ENCODE results near the gene ABCC4. TPM values are rescaled to one million over a fixed set of nuclear protein-coding genes. Genes with fewer than 3 reads are reported as not detected.
A peak's percentile ranks its signal among the peaks of the same experiment; 100 is the strongest.

ABCC4 gene
- polyA plus RNA-seq, 1 donor, result 15.1 TPM

DNA sequence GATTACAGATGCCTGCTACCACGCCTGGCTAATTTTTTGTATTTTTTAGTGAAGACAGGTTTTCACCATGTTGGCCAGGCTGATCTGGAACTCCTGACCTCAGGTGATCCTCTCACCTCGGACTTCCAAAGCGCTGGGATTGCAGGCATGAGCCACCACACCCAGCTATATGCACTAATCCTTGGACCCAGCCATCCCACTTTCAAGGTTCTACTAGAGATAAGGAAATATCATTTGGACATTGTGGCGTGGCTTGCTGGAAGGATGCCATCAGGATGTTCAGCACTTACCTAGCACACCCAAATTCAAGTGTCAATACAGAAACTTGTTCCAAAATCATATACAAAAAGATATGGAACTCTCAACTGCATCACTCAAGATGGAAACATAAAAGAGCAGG, 136.4 kb downstream of the ABCC4 start:
- peaks cover 26% of the 10 kb centered on the region for H3K36me3 ChIP-seq (ENCODE audit: control insufficient read depth, insufficient read depth, low read length)
- no peak overlapping the region for H3K4me3 ChIP-seq (ENCODE audit: low read length)
- no peaks in the 10 kb centered on the region for H3K27me3 ChIP-seq (ENCODE audit: control insufficient read depth, insufficient read depth, low read length)
- no peaks in the 10 kb centered on the region for H3K4me1 ChIP-seq (ENCODE audit: control insufficient read depth, insufficient read depth, low read length)
- H3K27ac ChIP-seq (ENCODE audit: low read length), result no peak overlapping the region
- no peak for DNase-seq
- WGBS (ENCODE audit: insufficient coverage, low lambda C conversion rate), result no CpG with 5 or more reads among the region's 4 CpGs
- no peaks in the 10 kb centered on the region for H3K9me3 ChIP-seq (ENCODE audit: control insufficient read depth, low read depth, low read length)

DNA sequence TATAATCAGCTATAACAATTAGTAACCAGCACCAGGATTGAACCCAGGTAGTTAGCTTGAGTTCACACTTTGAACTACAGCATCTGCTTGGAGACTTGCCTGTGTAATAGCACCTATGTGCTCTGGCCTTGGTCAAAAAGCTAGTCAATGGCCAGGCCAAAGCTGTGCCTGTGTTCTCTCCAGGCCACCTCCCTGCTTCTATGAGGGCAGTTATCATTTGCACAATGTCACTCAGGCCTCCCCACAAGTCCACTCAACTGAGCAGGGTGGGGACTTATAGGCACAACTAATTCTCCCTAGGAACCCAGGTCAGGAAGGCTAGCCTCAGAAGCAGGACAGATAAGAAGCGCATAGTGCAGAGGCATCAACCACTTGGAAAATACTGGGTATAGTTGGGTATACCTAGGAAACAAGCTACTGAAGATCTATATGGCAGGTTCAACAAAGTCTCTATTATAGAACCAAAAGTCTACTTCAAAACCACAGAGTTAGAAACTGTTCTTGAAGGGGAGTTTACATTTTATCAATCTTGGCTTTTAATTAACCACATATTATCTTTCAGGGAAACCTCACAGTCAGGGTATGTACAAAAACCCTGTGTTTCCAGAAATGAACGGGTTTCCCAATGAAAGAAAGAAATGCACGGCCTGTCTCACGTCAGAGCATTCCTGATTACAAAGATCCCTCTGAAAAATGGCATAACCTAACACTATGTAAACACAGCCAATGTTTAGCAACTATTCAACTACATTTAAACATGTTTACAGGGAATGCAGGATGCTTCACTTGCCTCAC, 140.9 kb downstream of the ABCC4 start:
- H3K4me3 ChIP-seq (ENCODE audit: low read length), result no peak overlapping the region
- WGBS (ENCODE audit: insufficient coverage, low lambda C conversion rate), result no CpG with 5 or more reads among the region's 4 CpGs
- no peak for DNase-seq
- H3K4me1 ChIP-seq (ENCODE audit: control insufficient read depth, insufficient read depth, low read length), result no peaks in the 10 kb centered on the region
- no peak overlapping the region for H3K27ac ChIP-seq (ENCODE audit: low read length)
- H3K36me3 ChIP-seq (ENCODE audit: control insufficient read depth, insufficient read depth, low read length), result peaks cover 14% of the 10 kb centered on the region
- H3K9me3 ChIP-seq (ENCODE audit: control insufficient read depth, low read depth, low read length), result no peaks in the 10 kb centered on the region
- H3K27me3 ChIP-seq (ENCODE audit: control insufficient read depth, insufficient read depth, low read length), result no peaks in the 10 kb centered on the region

DNA sequence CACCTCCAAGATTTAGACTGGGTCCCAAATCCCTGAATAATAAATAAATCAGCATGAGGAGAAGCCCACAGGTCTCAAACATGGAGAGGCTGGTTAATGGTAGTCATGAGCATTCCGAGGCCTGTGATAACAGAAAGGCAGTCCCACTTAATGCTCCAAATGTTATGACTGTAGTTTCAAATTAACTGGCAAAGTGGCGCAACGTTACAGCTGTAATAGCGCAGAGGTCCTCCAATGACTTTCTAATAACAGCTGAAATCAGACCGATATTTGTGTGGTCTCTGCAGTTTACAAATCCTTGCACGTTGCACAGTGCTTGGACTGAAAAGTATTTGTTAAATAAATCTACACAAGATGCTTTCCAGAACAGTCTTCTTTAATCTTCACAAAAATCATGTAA, 141.8 kb downstream of the ABCC4 start:
- Histone ChIP-seq H3K9me3 (ENCODE audit: control insufficient read depth, low read depth, low read length) (no peaks in the 10 kb centered on the region), H3K27me3 (ENCODE audit: control insufficient read depth, insufficient read depth, low read length) (no peaks in the 10 kb centered on the region), H3K36me3 (ENCODE audit: control insufficient read depth, insufficient read depth, low read length) (peaks cover 9% of the 10 kb centered on the region), H3K4me3 (ENCODE audit: low read length) (no peak overlapping the region), H3K27ac (ENCODE audit: low read length) (no peak overlapping the region), H3K4me1 (ENCODE audit: control insufficient read depth, insufficient read depth, low read length) (no peaks in the 10 kb centered on the region)
- no CpG with 5 or more reads among the region's 6 CpGs for WGBS (ENCODE audit: insufficient coverage, low lambda C conversion rate)
- no peak for DNase-seq

DNA sequence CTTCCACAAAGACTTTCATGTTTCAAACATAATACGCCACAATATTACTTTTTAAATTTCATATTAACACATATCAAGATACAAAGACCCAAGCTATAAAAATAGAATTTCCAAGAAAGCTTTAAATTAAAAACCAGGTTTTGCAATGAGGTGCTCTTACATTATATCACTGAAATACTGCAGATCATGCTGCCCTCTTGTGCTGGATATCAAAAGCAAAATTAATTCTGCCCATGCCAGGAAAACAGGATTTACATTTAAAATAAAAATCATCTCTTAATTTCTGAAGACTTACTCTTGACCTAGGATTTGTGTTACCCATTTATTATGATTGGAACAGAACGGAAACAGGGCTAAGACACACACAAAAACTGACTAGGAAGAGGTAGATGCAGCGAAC, 145.0 kb downstream of the ABCC4 start:
- Histone ChIP-seq H3K4me3 (ENCODE audit: low read length) (no peak overlapping the region), H3K27ac (ENCODE audit: low read length) (no peak overlapping the region), H3K9me3 (ENCODE audit: control insufficient read depth, low read depth, low read length) (no peaks in the 10 kb centered on the region), H3K36me3 (ENCODE audit: control insufficient read depth, insufficient read depth, low read length) (peaks cover 2% of the 10 kb centered on the region), H3K4me1 (ENCODE audit: control insufficient read depth, insufficient read depth, low read length) (no peaks in the 10 kb centered on the region), H3K27me3 (ENCODE audit: control insufficient read depth, insufficient read depth, low read length) (no peaks in the 10 kb centered on the region)
- 67% methylated on average over 1 of the region's 3 CpGs for WGBS (ENCODE audit: insufficient coverage, low lambda C conversion rate)
- DNase-seq, result no peak

DNA sequence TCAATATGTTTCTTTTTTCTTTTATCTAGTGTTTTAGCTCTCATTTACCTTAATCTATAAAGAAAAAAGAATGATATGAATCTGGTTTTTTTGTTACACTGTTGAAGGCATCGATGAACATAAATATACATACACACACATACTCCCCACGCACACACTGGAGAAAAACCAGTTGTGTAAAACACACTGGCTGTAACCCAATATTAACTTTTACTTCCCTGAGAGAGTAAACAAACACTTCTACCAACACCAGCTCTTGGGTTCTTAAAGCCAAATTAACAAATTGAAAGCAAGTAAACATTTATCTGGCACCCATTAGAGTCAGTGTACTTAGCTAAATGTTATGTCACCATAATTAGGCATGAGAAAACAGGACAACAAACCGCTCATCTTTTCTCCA, 145.7 kb downstream of the ABCC4 start:
- no CpG with 5 or more reads among the region's 3 CpGs for WGBS (ENCODE audit: insufficient coverage, low lambda C conversion rate)
- Histone ChIP-seq H3K9me3 (ENCODE audit: control insufficient read depth, low read depth, low read length) (no peaks in the 10 kb centered on the region), H3K27ac (ENCODE audit: low read length) (no peak overlapping the region)

DNA sequence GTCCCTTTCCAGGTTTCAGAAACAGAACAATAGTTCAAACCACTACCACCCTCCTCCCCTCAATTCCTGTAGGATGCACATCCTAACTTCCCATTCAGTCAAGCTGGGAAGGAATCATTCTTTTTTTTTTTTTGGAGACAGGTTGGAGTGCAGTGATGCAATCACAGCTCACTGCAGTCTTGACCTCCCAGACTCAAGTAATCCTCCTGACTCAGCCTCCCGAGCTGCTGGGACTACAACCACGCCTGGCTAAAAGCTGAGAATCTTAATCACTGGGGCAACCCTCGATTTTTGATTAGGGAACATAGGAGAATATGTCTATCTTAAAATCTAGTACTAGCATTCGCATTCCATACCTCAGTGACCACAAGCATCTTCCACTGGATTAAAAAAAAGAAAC, 146.2 kb downstream of the ABCC4 start:
- Histone ChIP-seq H3K27me3 (ENCODE audit: control insufficient read depth, insufficient read depth, low read length) (no peaks in the 10 kb centered on the region), H3K9me3 (ENCODE audit: control insufficient read depth, low read depth, low read length) (no peaks in the 10 kb centered on the region), H3K27ac (ENCODE audit: low read length) (no peak overlapping the region), H3K4me3 (ENCODE audit: low read length) (no peak overlapping the region), H3K36me3 (ENCODE audit: control insufficient read depth, insufficient read depth, low read length) (peaks cover under 1% of the 10 kb centered on the region), H3K4me1 (ENCODE audit: control insufficient read depth, insufficient read depth, low read length) (no peaks in the 10 kb centered on the region)
- WGBS (ENCODE audit: insufficient coverage, low lambda C conversion rate), result 100% methylated on average over 1 of the region's 4 CpGs
- DNase-seq, result no peak

More for the DNA sequence above, 145.7 kb downstream of the ABCC4 start:
- H3K4me1 ChIP-seq (ENCODE audit: control insufficient read depth, insufficient read depth, low read length), result no peaks in the 10 kb centered on the region
- H3K4me3 ChIP-seq (ENCODE audit: low read length), result no peak overlapping the region
- peaks cover 2% of the 10 kb centered on the region for H3K36me3 ChIP-seq (ENCODE audit: control insufficient read depth, insufficient read depth, low read length)
- DNase-seq, result no peak
- H3K27me3 ChIP-seq (ENCODE audit: control insufficient read depth, insufficient read depth, low read length), result no peaks in the 10 kb centered on the region

DNA sequence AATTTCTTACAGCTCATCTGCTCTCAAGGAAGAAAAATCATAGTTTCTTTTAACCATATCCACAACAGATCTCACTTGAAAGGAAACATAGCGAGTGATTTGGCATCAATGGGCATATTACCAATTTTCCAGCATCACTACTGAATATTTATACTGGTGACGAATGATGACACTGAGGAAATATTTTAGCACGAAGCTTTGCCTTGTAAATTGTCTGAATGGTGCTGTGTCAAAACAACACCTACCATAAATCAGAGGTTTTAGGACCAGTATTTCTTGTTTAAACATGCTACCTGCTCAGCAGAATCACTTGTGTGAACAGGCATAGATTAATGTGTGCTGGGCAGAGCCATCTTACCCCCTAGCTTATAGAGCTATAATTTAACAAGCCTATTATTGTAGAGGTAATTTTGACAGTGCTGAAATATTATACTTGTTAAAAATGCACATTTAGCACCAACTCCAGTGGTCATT, 146.8 kb downstream of the ABCC4 start:
- WGBS (ENCODE audit: insufficient coverage, low lambda C conversion rate), result no CpG with 5 or more reads among the region's 3 CpGs
- H3K27me3 ChIP-seq (ENCODE audit: control insufficient read depth, insufficient read depth, low read length), result no peaks in the 10 kb centered on the region
- no peak overlapping the region for H3K27ac ChIP-seq (ENCODE audit: low read length)
- no peaks in the 10 kb centered on the region for H3K9me3 ChIP-seq (ENCODE audit: control insufficient read depth, low read depth, low read length)
- no peak for DNase-seq
- H3K4me1 ChIP-seq (ENCODE audit: control insufficient read depth, insufficient read depth, low read length), result no peaks in the 10 kb centered on the region
- no peaks in the 10 kb centered on the region for H3K36me3 ChIP-seq (ENCODE audit: control insufficient read depth, insufficient read depth, low read length)
- no peak overlapping the region for H3K4me3 ChIP-seq (ENCODE audit: low read length)

DNA sequence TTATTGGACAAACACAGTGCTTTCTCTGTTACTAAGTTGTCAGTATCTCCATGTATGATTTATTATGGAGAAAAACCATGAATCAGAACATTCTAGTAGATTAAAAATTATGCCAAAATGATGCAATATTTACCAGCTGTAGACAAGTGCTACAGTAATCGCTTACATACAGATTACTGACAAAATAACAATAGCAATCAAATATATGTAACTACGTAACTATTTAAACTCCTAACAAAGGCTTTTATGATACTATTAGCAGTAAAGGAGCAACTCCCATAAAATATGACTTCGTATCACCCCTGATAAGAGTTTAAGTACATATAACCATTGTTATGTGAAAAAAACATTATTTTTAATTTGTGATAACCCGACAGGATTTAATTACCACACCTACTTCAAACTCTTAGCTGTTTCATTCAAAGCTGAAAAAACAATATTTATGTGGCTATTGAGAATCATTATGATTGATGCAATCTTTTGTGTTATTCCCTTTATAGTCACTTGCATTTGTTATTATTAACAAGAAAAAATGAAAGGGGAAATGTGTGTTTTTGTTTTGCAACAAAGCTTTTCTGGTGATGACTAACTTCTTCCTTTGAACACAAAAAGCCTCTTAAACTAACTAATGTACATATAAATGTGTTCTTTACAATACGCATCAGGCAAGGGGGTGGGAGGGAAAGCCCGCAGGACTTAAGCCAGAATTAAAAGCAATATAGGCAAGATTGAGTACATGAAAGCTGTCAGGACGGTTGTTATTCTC, 147.4 kb downstream of the ABCC4 start:
- no peak overlapping the region for H3K27ac ChIP-seq (ENCODE audit: low read length)
- WGBS (ENCODE audit: insufficient coverage, low lambda C conversion rate), result 53% methylated on average over 5 of the region's 7 CpGs
- H3K9me3 ChIP-seq (ENCODE audit: control insufficient read depth, low read depth, low read length), result no peaks in the 10 kb centered on the region
- DNase-seq, result no peak
- no peaks in the 10 kb centered on the region for H3K27me3 ChIP-seq (ENCODE audit: control insufficient read depth, insufficient read depth, low read length)
- no peaks in the 10 kb centered on the region for H3K4me1 ChIP-seq (ENCODE audit: control insufficient read depth, insufficient read depth, low read length)
- no peaks in the 10 kb centered on the region for H3K36me3 ChIP-seq (ENCODE audit: control insufficient read depth, insufficient read depth, low read length)
- no peak overlapping the region for H3K4me3 ChIP-seq (ENCODE audit: low read length)

DNA sequence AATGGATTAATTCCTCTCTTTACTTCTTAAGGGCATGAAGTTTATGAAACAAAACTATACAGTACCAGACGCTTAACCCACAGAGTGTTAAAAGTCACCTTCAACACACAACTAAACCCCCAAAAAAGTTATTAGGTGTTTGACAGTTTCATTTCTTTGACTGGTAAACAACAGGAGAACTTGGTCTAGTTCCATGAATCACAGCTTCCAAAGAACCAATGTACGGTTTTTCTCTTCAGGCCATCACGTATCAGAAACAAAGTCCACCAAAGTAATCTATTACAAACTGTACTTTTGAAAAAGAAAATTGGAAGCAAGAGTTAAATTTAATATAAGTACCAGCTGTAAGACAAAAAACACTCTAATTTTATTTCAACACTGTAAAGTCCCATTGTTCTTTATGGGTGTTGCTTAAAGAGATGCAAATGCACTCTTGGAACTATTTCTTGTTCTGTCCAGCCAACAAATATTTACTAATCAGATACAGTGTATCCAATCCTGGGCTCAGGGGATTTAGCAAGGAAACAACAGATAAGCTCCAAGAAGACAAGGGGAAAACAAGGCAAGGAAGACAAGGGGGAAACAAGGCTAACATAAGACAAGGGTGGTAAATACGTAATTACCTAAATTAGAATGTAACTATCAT, 149.2 kb downstream of the ABCC4 start:
- no peak overlapping the region for H3K27ac ChIP-seq (ENCODE audit: low read length)
- WGBS (ENCODE audit: insufficient coverage, low lambda C conversion rate), result 100% methylated on average over 3 of the region's 4 CpGs
- no peak overlapping the region for H3K4me3 ChIP-seq (ENCODE audit: low read length)
- no peaks in the 10 kb centered on the region for H3K9me3 ChIP-seq (ENCODE audit: control insufficient read depth, low read depth, low read length)
- H3K27me3 ChIP-seq (ENCODE audit: control insufficient read depth, insufficient read depth, low read length), result no peaks in the 10 kb centered on the region
- no peak for DNase-seq
- no peaks in the 10 kb centered on the region for H3K36me3 ChIP-seq (ENCODE audit: control insufficient read depth, insufficient read depth, low read length)
- H3K4me1 ChIP-seq (ENCODE audit: control insufficient read depth, insufficient read depth, low read length), result no peaks in the 10 kb centered on the region

DNA sequence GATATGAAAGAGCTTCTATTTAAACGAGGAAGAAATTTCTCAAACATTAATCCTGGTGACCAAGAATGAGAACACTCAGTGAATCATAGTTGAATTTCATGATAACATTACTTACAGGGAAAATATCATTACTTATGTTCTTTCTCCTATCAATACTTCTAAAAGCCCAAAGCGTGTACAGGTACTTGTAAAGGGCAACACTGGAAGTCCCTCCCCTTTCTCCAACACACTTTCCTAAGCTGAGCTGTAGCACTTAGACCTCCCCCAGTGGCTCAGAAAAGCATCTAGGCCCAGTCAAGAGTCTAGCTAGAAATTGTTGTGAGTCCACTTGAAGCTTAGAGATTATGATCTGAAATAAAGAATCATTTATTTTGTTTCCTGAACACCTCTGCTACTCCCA, 150.7 kb downstream of the ABCC4 start:
- Histone ChIP-seq H3K36me3 (ENCODE audit: control insufficient read depth, insufficient read depth, low read length) (peaks cover 1% of the 10 kb centered on the region), H3K4me1 (ENCODE audit: control insufficient read depth, insufficient read depth, low read length) (no peaks in the 10 kb centered on the region), H3K27ac (ENCODE audit: low read length) (no peak overlapping the region), H3K27me3 (ENCODE audit: control insufficient read depth, insufficient read depth, low read length) (no peaks in the 10 kb centered on the region), H3K4me3 (ENCODE audit: low read length) (no peak overlapping the region), H3K9me3 (ENCODE audit: control insufficient read depth, low read depth, low read length) (no peaks in the 10 kb centered on the region)
- peak in 1 of 2 donors; percentile 6 for DNase-seq
- WGBS (ENCODE audit: insufficient coverage, low lambda C conversion rate), result 71% methylated on average over 1 of the region's 2 CpGs
